Lower leg skin (tissue), 3 donors: Measurements from ENCODE around the gene ITPRID2.

Source experiments
- CTCF ChIP-seq, 3 donors: fragments of 450-650 bp; IDR thresholded peaks; one replicate each; pipeline ENCODE4 v1.5.1; 2016; ENCODE audit warnings: antibody characterized with exemption in 3 of 3, mild to moderate bottlenecking in 3 of 3, moderate library complexity in 2 of 3
- POLR2A ChIP-seq, 2 donors: fragments of 450-650 bp; IDR thresholded peaks; one replicate each; pipeline ENCODE4 v1.6.1; 2016 to 2017; ENCODE audit warnings: antibody characterized with exemption in 2 of 2, mild to moderate bottlenecking in 1 of 2, moderate library complexity in 1 of 2

DNA sequence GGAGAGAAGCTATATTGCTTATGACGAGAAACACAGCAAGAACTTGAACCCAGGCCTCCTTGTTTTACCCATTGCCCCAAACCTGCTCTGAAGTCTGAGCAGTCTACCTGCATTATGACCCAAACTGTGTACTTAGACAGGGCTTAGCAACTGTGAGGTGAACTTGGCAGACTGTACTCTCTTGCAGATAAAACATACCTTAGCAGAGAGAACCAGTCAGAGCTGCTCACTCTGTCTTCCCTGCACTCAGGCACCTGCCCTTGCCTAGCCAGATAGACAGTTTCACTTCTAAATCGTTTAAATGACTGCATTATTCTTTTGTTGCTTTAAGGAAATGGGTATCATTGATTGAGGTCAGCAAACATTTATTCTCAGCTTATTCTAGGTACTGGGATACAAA is 20.3 kb downstream of the ITPRID2 start:
- TF ChIP-seq CTCF (IDR thresholded peaks at IDR 0.05) = no peak
- no peak for TF ChIP-seq POLR2A (IDR thresholded peaks at IDR 0.05)
